KMS-11 (cell line): ENCODE data around the gene DENND1C.

Experiments used
- H2AFZ ChIP-seq: fragments of 200-600 bp; sonication (generic); 2 replicates; pipeline ENCODE4 v1.6.1; 2016; ENCODE audit warnings: antibody characterized with exemption, mixed run types, low read depth
- H3K27ac ChIP-seq: fragments of 200-600 bp; sonication (generic); 2 replicates; pipeline ENCODE4 v1.6.1; 2016; ENCODE audit warnings: mild to moderate bottlenecking, mixed run types
- H3K27me3 ChIP-seq: fragments of 200-600 bp; sonication (generic); 2 replicates; pipeline ENCODE4 v1.6.1; 2017; ENCODE audit warnings: mild to moderate bottlenecking, low read depth, mixed run types, moderate library complexity; ENCODE audit not compliant: insufficient read depth
- H3K36me3 ChIP-seq: fragments of 200-600 bp; sonication (generic); 2 replicates; pipeline ENCODE4 v1.6.1; 2017; ENCODE audit warnings: mild to moderate bottlenecking, mixed run types; ENCODE audit not compliant: insufficient read depth
- H3K4me1 ChIP-seq: fragments of 200-600 bp; sonication (generic); 2 replicates; pipeline ENCODE4 v1.6.1; 2016; ENCODE audit warnings: mild to moderate bottlenecking, low read depth, mixed run types; ENCODE audit not compliant: poor library complexity, severe bottlenecking
- H3K4me2 ChIP-seq: fragments of 200-600 bp; sonication (generic); 2 replicates; pipeline ENCODE4 v1.7.0; 2016; ENCODE audit warnings: mild to moderate bottlenecking, mixed run types
- H3K4me3 ChIP-seq: fragments of 200-600 bp; sonication (generic); IDR thresholded peaks from 2 replicates; pipeline ENCODE4 v1.6.1; 2017; ENCODE audit warnings: low read depth, low read length, mixed read lengths; ENCODE audit not compliant: insufficient read depth
- H3K79me2 ChIP-seq: fragments of 200-600 bp; sonication (generic); 2 replicates; pipeline ENCODE4 v1.6.1; 2016; ENCODE audit warnings: low read depth, mixed run types; ENCODE audit not compliant: insufficient read depth
- H3K9ac ChIP-seq: fragments of 200-600 bp; sonication (generic); 2 replicates; pipeline ENCODE4 v1.6.1; 2016; ENCODE audit warnings: mild to moderate bottlenecking, mixed run types
- H4K20me1 ChIP-seq: fragments of 200-600 bp; sonication (generic); 2 replicates; pipeline ENCODE4 v1.6.1; 2016; ENCODE audit warnings: mild to moderate bottlenecking, mixed run types; ENCODE audit not compliant: insufficient read depth
- TF ChIP-seq, protein P1 (sequence below): fragments of 200-600 bp; sonication (generic); conservative IDR thresholded peaks from 2 replicates; pipeline ENCODE4 v1.6.1; 2017; ENCODE audit warnings: low read depth, mild to moderate bottlenecking, antibody characterized with exemption, low read length, moderate library complexity, mixed read lengths

The DENND1C gene

DNA sequence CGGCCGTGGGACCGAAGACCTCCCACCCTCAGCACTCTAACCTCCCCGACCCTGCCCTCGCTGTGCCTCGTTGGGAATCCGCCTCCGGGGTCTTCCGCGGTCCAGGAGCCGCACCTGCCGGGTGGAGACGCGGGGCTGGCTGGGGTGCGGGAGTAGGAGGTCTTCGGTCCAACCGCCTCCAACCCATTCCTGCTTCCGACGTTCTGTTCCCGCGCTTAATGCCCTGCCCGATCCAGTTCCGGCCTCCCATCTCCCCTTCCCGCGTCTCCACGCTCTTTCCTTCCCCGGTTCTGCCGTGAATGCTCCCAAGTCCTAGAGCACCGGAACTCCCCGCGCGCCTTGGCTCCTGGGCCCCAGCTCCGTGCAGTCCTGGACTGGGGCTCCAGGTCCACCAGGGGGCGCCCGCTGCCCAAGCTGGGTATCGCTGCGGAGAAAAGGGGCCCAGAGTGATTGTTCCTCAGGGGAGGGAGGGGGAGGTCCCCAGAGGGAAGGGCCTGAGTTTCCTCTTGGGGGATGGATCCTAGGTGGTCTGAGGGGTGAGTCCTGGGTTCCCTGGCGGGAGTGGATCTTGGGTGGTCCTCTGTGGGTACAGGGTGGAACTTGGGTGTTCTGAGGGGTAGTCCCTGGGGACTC is 35.2 kb upstream of the DENND1C start:
- peaks cover 25% of the 10 kb centered on the region for H3K4me1 ChIP-seq
- H2AFZ ChIP-seq = peak overlapping the region; percentile 84
- H3K36me3 ChIP-seq = no peaks in the 10 kb centered on the region
- peak overlapping the region; percentile 60 for H3K9ac ChIP-seq
- TF ChIP-seq, protein P1, sequence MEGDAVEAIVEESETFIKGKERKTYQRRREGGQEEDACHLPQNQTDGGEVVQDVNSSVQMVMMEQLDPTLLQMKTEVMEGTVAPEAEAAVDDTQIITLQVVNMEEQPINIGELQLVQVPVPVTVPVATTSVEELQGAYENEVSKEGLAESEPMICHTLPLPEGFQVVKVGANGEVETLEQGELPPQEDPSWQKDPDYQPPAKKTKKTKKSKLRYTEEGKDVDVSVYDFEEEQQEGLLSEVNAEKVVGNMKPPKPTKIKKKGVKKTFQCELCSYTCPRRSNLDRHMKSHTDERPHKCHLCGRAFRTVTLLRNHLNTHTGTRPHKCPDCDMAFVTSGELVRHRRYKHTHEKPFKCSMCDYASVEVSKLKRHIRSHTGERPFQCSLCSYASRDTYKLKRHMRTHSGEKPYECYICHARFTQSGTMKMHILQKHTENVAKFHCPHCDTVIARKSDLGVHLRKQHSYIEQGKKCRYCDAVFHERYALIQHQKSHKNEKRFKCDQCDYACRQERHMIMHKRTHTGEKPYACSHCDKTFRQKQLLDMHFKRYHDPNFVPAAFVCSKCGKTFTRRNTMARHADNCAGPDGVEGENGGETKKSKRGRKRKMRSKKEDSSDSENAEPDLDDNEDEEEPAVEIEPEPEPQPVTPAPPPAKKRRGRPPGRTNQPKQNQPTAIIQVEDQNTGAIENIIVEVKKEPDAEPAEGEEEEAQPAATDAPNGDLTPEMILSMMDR = peak; percentile 91
- peak overlapping the region; percentile 49 for H3K27ac ChIP-seq
- H3K4me2 ChIP-seq = peak overlapping the region; percentile 59
- no peak overlapping the region for H3K4me3 ChIP-seq
- no peaks in the 10 kb centered on the region for H3K79me2 ChIP-seq
- H3K27me3 ChIP-seq = no peaks in the 10 kb centered on the region
- H4K20me1 ChIP-seq = no peaks in the 10 kb centered on the region

DNA sequence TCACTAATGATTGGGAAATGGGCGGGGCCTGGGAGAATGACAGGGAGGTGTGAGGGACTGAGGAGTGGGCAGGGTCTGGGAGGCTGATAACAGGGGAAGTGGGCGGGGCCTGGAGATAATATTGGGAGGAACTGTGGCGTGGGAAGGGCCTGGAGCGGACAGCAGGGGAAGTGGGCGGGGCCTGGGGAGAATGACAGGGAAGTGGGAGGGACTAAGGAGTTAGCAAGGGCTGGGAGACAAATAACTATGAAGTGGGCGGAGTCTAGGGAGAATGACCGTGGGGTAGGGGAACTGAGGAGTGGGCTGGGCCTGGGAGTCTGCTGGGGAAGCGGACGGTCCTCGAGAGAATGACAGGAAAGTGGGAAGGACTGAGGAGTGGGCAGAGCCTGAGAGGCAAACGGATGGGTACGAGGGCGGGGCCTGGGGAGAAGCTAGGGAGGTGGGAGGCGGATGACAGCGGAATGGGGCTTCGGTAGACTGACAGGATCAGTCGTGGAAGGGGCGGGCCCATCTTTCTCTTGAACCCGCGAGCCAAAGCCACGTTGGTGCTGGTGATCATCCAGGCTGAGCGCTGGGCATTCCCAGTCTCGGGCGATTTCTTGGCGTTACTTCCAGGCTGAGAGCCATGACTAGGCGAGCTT is 34.6 kb upstream of the DENND1C start:
- Histone ChIP-seq H3K4me3 (no peak overlapping the region), H3K79me2 (no peaks in the 10 kb centered on the region), H3K36me3 (no peaks in the 10 kb centered on the region), H3K9ac (peak overlapping the region; percentile 60; the same call in 1 of the 2 replicates), H3K27ac (peak overlapping the region; percentile 49), H3K4me1 (peaks cover 25% of the 10 kb centered on the region), H4K20me1 (no peaks in the 10 kb centered on the region), H3K27me3 (no peaks in the 10 kb centered on the region), H2AFZ (peak overlapping the region; percentile 84), H3K4me2 (peak overlapping the region; percentile 59)
- TF ChIP-seq, protein P1 = no peak

DNA sequence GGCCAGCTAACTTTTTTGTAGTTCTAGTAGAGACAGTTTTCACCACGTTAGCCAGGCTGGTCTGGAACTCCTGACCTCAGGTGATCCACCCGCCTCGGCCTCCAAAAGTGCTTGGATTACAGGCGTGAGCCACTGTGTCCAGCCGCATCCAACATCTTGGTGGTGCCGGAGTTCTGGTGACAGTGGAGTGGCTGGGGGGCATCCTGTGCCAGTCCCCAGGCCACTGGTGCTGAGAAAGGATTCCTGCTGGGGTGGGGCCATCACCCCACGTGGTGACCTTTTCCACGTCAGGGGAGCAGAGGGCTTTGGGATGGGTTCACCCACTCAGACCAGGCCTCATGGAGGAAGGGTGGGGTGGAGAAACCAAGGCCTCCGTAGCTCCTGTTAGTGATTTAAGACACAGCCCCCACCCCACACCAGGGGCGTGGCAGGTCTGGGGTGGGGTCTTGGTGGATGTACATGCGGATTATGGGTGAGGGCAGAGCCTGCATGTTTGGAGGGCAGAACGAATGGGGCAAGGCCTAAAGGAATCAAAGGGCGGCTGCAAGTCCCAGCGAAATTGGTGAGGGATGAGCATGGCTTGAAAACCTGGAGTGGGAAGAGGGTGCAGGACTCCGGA is 33.4 kb upstream of the DENND1C start:
- H3K4me1 ChIP-seq = peaks cover 25% of the 10 kb centered on the region
- H3K27ac ChIP-seq = no peak overlapping the region
- no peak overlapping the region for H3K9ac ChIP-seq
- no peaks in the 10 kb centered on the region for H3K79me2 ChIP-seq
- H3K4me2 ChIP-seq = no peak overlapping the region
- H2AFZ ChIP-seq = no peak overlapping the region
- TF ChIP-seq, protein P1 = no peak
- H4K20me1 ChIP-seq = no peaks in the 10 kb centered on the region
- H3K36me3 ChIP-seq = no peaks in the 10 kb centered on the region
- H3K27me3 ChIP-seq = no peaks in the 10 kb centered on the region
- H3K4me3 ChIP-seq = no peak overlapping the region

- Histone ChIP-seq H3K4me2 (no peak overlapping the region), H3K9ac (no peak overlapping the region), H2AFZ (no peak overlapping the region), H3K4me1 (peaks cover 20% of the 10 kb centered on the region), H3K27ac (no peak overlapping the region), H3K36me3 (no peaks in the 10 kb centered on the region), H3K79me2 (no peaks in the 10 kb centered on the region), H4K20me1 (no peaks in the 10 kb centered on the region), H3K27me3 (no peaks in the 10 kb centered on the region), H3K4me3 (no peak overlapping the region)
- TF ChIP-seq, protein P1 = no peak
Observed at GRCh38 chr19:6514089-6514488, 32.5 kb upstream of the DENND1C start.
